GM10248 (cell line): ENCODE data around the gene CD28.

Experiments
- CTCF ChIA-PET: fragments of 300-600 bp; sonication (Branson Sonifier 250); formaldehyde crosslinking; extraction: SDS; loops from one replicate; lab custom pipeline; 2021; ENCODE audit warnings: antibody characterized with exemption; lab: Yijun Ruan, JAX
- POLR2A ChIA-PET: fragments of 350-650 bp; sonication (Branson Sonifier 250); formaldehyde crosslinking; extraction: SDS; loops from one replicate; lab custom pipeline; 2020; ENCODE audit warnings: antibody characterized with exemption; lab: Yijun Ruan, JAX
- DNase-seq: peaks from one replicate; pipeline ENCODE4 v3.0.0; 2012; ENCODE audit errors: extremely low spot score
- CTCF ChIP-seq: IDR thresholded peaks from 2 replicates; pipeline ENCODE4 v1.5.1; 2012; ENCODE audit warnings: mild to moderate bottlenecking, low read depth; ENCODE audit errors: extremely low read depth, missing control alignments, control extremely low read depth

Gene CD28

GRCh38 chr2:203673933-203674332 lies 32.5 kb upstream of the CD28 start:
- TF ChIP-seq CTCF, result no peak
- peak; percentile 50 for DNase-seq
- CTCF ChIA-PET, result no interaction called here
- POLR2A ChIA-PET, result no interaction called here

DNA sequence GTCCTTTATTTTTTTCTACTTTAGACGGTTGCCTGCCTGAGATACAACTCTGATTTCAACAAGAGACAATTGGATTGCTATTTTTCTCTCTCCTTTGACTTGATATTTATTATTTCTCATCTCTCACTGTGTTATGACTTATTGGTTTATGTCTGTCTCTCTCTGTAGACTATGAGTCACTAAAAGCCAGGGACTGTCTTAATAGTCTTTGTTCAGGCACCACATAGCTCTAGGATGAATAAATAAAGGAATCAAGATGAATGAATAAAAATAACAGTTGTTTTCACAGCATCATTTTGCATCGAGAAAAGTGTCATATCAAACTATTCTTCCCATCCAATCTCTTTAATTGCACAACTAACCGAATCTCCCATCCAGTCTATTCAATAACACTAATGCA lies 31.4 kb upstream of the CD28 start:
- DNase-seq, result no peak
- POLR2A ChIA-PET, result no interaction called here
- TF ChIP-seq CTCF, result no peak
- CTCF ChIA-PET, result interaction anchor here (1.4 to 1.5 kb wide), 2 partner anchors 20 to 140 kb away, joined by 4 to 5 read pairs; no protein-coding TSS in a partner anchor

GRCh38 chr2:203678971-203679370 lies 27.5 kb upstream of the CD28 start:
- CTCF ChIA-PET, result interaction anchor here (0.7 to 1.4 kb wide), 2 partner anchors 15 to 466 kb away, joined by 3 read pairs; no protein-coding TSS in a partner anchor
- POLR2A ChIA-PET, result no interaction called here
- DNase-seq, result no peak
- TF ChIP-seq CTCF, result no peak

DNA sequence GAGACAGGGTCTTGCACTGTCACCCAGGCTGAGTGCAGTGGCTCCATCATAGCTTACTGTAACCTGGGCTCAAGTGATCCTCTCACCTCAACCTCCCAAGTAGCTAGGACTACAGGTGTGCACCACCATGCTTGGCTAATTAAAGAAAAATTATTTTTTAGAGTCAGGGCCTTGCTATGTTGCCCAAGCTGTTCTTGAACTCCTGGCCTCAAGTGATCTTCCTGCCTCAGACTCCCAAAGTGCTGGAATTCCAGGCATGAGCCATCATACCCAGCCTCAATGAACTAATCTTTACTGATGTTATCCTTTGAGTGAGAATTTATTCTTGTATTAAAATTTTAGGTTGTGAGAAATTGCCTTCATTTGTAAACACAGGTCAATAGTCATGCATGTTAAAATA lies 27.0 kb upstream of the CD28 start:
- no peak for DNase-seq
- POLR2A ChIA-PET, result no interaction called here
- CTCF ChIA-PET, result interaction anchor here (0.7 to 1.4 kb wide), 2 partner anchors 14 to 466 kb away, joined by 3 read pairs; no protein-coding TSS in a partner anchor
- no peak for TF ChIP-seq CTCF

DNA sequence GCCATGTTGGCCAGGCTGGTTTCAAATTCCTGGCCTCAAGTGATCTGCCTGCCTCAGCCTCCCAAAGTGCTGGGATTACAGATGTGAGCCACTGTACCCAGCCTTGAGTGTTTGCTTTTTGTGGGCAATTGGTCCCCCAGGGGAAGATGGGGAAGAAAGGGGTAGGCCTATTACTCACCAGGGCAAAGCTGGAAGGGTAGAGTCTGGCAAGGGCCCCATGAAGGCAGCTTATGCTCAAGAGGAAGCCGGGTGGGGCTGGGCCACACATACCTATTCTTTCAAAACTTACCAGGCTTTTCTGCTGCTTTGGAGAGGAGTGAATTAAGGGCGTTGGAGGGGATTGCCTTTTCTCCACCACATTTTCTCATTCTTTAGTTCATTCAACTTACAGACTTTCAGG lies 24.5 kb upstream of the CD28 start:
- DNase-seq, result no peak
- POLR2A ChIA-PET, result no interaction called here
- TF ChIP-seq CTCF, result no peak
- CTCF ChIA-PET, result interaction anchor here (1.3 to 2.0 kb wide), 2 partner anchors 8 to 51 kb away, joined by 3 to 4 read pairs; no protein-coding TSS in a partner anchor

DNA sequence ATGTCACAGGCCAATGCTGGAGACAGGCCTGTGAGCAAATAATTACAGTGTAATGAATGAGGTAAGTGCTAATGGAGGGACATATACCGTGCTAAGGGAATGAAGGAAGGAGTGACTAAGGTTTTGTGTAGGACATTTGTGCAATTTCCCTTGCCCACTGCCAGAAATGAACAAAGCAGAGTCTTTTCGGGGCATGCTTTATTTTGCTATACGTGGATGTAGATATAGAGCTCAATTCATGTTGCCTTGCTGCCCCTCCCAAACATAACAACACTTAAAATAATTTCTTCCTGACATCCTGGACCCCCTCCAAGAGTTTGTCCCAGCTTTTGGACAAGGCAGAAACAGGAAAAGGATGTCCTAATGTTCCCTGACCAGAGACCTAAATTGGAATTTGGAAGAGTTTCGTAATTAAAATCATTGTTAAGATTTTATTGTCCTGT lies 23.7 kb upstream of the CD28 start:
- ChIA-PET CTCF (interaction anchor here (1.3 to 1.4 kb wide), 2 partner anchors 12 to 50 kb away, joined by 3 to 4 read pairs; no protein-coding TSS in a partner anchor), POLR2A (no interaction called here)
- TF ChIP-seq CTCF, result no peak
- DNase-seq, result no peak
